Endothelial cell of umbilical vein (primary cell): Measurements from ENCODE around the gene KIFAP3. TPM values are rescaled to one million over a fixed set of nuclear protein-coding genes. Genes with fewer than 3 reads are reported as not detected.
"Not testable (repeated sequence)": the region's sequence is repeated elsewhere in the genome, so short reads cannot be mapped to it uniquely, and the experiment has no call there.

Experiments
- BruUV-seq: library from RNA; stranded (reverse); fragments of 400-500 nt; replicated peaks from 2 replicates; lab custom pipeline; 2021; lab: Mats Ljungman, UMichigan
- CTCF ChIA-PET: fragments of 300-600, 350-600 bp; sonication (Branson Sonifier 250); formaldehyde crosslinking; loops from one replicate; lab custom pipeline; 2021; ENCODE audit warnings: antibody characterized with exemption, inconsistent platforms; lab: Charles Lee
- POLR2A ChIA-PET: fragments of 300-600, 350-600 bp; sonication (Branson Sonifier 250); formaldehyde crosslinking; loops from one replicate; lab custom pipeline; 2021; ENCODE audit warnings: antibody characterized with exemption, inconsistent platforms; lab: Charles Lee
- DNase-seq: peaks from one replicate; pipeline ENCODE4 v3.0.0-alpha.2; 2011; ENCODE audit warnings: low read depth, low spot score
- FAIRE-seq: peaks from 2 replicates; lab custom pipeline; 2011; peaks lifted over from hg19 to GRCh38; lab: Jason Lieb, UNC
- H2AFZ ChIP-seq: 2 replicates; pipeline ENCODE4 v1.6.0; 2012; ENCODE audit warnings: low read depth, low read length, control low read depth, inconsistent platforms
- H3K27ac ChIP-seq: 2 replicates; pipeline ENCODE4 v1.5.1; 2011; ENCODE audit warnings: low read depth, mild to moderate bottlenecking, control low read depth, low read length, moderate library complexity; ENCODE audit not compliant: insufficient read depth
- H3K27me3 ChIP-seq, 2 experiments: 2 replicates each; pipeline versions ENCODE4 v1.6.0 to v1.6.1; 2011; ENCODE audit warnings: low read length in 2 of 2, mixed read lengths in 1 of 2; ENCODE audit not compliant: control insufficient read depth in 2 of 2, insufficient read depth in 2 of 2
- H3K36me3 ChIP-seq, 2 experiments: 2 replicates in 1 of 2; 3 replicates in 1 of 2; pipeline ENCODE4 v1.5.1; 2011; ENCODE audit warnings: low read length in 2 of 2, mild to moderate bottlenecking in 1 of 2, moderate library complexity in 1 of 2; ENCODE audit not compliant: control insufficient read depth in 2 of 2, insufficient read depth in 2 of 2; ENCODE audit errors: extremely low read depth in 1 of 2
- H3K4me1 ChIP-seq: 3 replicates; pipeline ENCODE4 v1.5.1; 2011; ENCODE audit warnings: mild to moderate bottlenecking, low read length; ENCODE audit not compliant: control insufficient read depth, insufficient read depth; ENCODE audit errors: extremely low read depth
- H3K4me2 ChIP-seq: 2 replicates; pipeline ENCODE4 v1.6.1; 2011; ENCODE audit warnings: low read length, control low read depth, mixed read lengths; ENCODE audit not compliant: insufficient read depth
- H3K4me3 ChIP-seq, 3 experiments: fragments of 200-600 bp in 1 of 3; sonication (generic), shearing (Covaris generic) in 1 of 3; replicated peaks in 1 of 3; 2 replicates each; pipeline ENCODE4 v1.5.1; 2011 to 2016; ENCODE audit warnings: control low read depth in 3 of 3, low read length in 3 of 3, mild to moderate bottlenecking in 2 of 3, inconsistent platforms in 1 of 3, low read depth in 1 of 3, moderate library complexity in 1 of 3; ENCODE audit not compliant: insufficient read depth in 1 of 3
- H3K79me2 ChIP-seq: 2 replicates; pipeline ENCODE4 v1.6.0; 2012; ENCODE audit warnings: low read length, inconsistent platforms; ENCODE audit not compliant: control insufficient read depth, insufficient read depth
- H3K9ac ChIP-seq: replicated peaks from 2 replicates; pipeline ENCODE3; 2011; ENCODE audit warnings: low read length, control low read depth; ENCODE audit not compliant: insufficient read depth; ENCODE audit errors: extremely low read depth
- H3K9me1 ChIP-seq: replicated peaks from 3 replicates; pipeline ENCODE4 v1.6.0; 2011; ENCODE audit warnings: mild to moderate bottlenecking, low read length; ENCODE audit not compliant: control insufficient read depth, insufficient read depth; ENCODE audit errors: extremely low read depth
- H3K9me3 ChIP-seq: replicated peaks from 2 replicates; pipeline ENCODE4 v1.5.1; 2012; ENCODE audit warnings: low read length, inconsistent platforms; ENCODE audit not compliant: control insufficient read depth, insufficient read depth
- H4K20me1 ChIP-seq: replicated peaks from 2 replicates; pipeline ENCODE3; 2011; ENCODE audit warnings: mild to moderate bottlenecking, low read length; ENCODE audit not compliant: control insufficient read depth, insufficient read depth; ENCODE audit errors: extremely low read depth
- EZH2 ChIP-seq: IDR thresholded peaks from 2 replicates; pipeline ENCODE4 v1.6.1; 2012; ENCODE audit warnings: borderline replicate concordance, low read depth, mild to moderate bottlenecking, moderate library complexity, low read length, inconsistent platforms; ENCODE audit not compliant: severe bottlenecking
- FOS ChIP-seq: IDR thresholded peaks from 2 replicates; pipeline ENCODE4 v1.6.1; 2011; ENCODE audit warnings: mild to moderate bottlenecking, low read length, moderate library complexity, borderline replicate concordance; ENCODE audit not compliant: insufficient read depth
- GATA2 ChIP-seq: IDR thresholded peaks from 2 replicates; pipeline ENCODE4 v1.7.0; 2011; ENCODE audit warnings: low read depth, mild to moderate bottlenecking, moderate library complexity, mixed read lengths, low read length; ENCODE audit not compliant: insufficient read length, insufficient read depth
- JUN ChIP-seq: IDR thresholded peaks from 2 replicates; pipeline ENCODE4 v1.6.1; 2011; ENCODE audit warnings: borderline replicate concordance, low read depth; ENCODE audit not compliant: insufficient read length, insufficient read depth
- MYC ChIP-seq: IDR thresholded peaks from one replicate; pipeline ENCODE4 v1.6.1; 2011; ENCODE audit warnings: mild to moderate bottlenecking, low read depth, low read length
- POLR2A ChIP-seq: IDR thresholded peaks from 2 replicates; pipeline ENCODE4 v1.6.1; 2012; ENCODE audit warnings: low read depth, mild to moderate bottlenecking, control low read depth, low read length
- POLR2AphosphoS5 ChIP-seq: IDR thresholded peaks from 2 replicates; pipeline ENCODE4 v1.6.1; 2012; ENCODE audit warnings: low read depth, mild to moderate bottlenecking, control low read depth, low read length, moderate library complexity; ENCODE audit not compliant: insufficient read depth
- dilution Hi-C: fragments of 300-500 bp; cut with MboI; formaldehyde crosslinking; loops from one replicate; pipeline ENCODE4 v1.15.0; 2019; ENCODE audit warnings: low sequenced_read_pairs; ENCODE audit not compliant: extremely low pct_ligation_motif_present
- intact Hi-C: fragments of 100-400 bp; cut with micrococcal nuclease; formaldehyde crosslinking; loops from one replicate; pipeline ENCODE4 v1.10.0; 2022
- polyA plus RNA-seq, 4 experiments: library from polyadenylated mRNA; depleted of rRNA in 3 of 4; stranded (reverse) in 3 of 4; unstranded in 1 of 4; fragments of >200 nt; gene quantifications; 2 replicates each; pipeline versions ENCODE4 v1.2.1 to v1.2.3, GENCODE V29; 2011 to 2012; ENCODE audit warnings: missing spikeins in 1 of 4
- total RNA-seq: library from RNA; stranded (reverse); gene quantifications from 2 replicates; pipeline ENCODE4 v1.2.3, GENCODE V29; 2021
- TF ChIP-seq, protein P1 (sequence below): IDR thresholded peaks from 2 replicates; pipeline ENCODE4 v1.6.1; 2011; ENCODE audit not compliant: insufficient read depth, insufficient read length
- TF ChIP-seq, protein P2 (sequence below), 2 donors: IDR thresholded peaks; 1 replicate in 1 of 2; 2 replicates in 1 of 2; pipeline ENCODE4 v1.5.1; 2011; ENCODE audit warnings: low read length in 2 of 2, mild to moderate bottlenecking in 2 of 2, moderate library complexity in 2 of 2, control low read depth in 1 of 2, inconsistent platforms in 1 of 2, low read depth in 1 of 2; ENCODE audit not compliant: insufficient read depth in 1 of 2; ENCODE audit errors: extremely low read depth in 1 of 2

The KIFAP3 gene
- total and polyA plus RNA-seq, 2 donors (not counting 3 experiments of a cell fraction or from before 2014, with no cell fraction given), result 6.4 to 17.5 TPM

DNA sequence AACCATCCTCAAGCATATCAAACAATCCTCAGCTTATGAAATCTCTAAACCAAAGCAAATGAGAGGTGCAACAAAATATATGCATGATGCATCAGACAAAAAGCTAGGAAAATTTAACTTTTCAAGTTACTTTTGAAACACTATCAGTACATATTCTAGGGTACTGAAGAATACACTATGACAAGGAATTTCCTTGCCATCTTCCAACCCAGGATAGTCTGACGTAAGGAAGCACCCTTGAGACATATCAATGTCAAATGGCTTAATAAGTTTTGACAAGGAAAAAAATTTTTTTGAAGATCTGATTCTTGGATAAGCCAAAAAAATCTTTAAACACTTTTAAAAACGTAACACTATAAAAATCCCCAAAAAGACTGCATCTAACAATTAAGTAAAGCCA is 64.9 kb downstream of the KIFAP3 start:
- DNase-seq (no peak), FAIRE-seq (no peak)
- no peaks in the 10 kb centered on the region for H3K27me3 ChIP-seq
- dilution Hi-C loops (no loop called here), intact Hi-C loops (no loop called here)
- ChIA-PET POLR2A (no interaction called here), CTCF (interaction anchor here (1.9 kb wide), 1 partner anchor 920 kb away, joined by 8 read pairs; no protein-coding TSS in a partner anchor)
- H3K9me3 ChIP-seq, result no peaks in the 10 kb centered on the region
- no peak overlapping the region for H3K9ac ChIP-seq
- BruUV-seq, result no TSS peak
- H3K9me1 ChIP-seq, result no peaks in the 10 kb centered on the region
- no peak overlapping the region for H2AFZ ChIP-seq
- no peak overlapping the region for H3K4me3 ChIP-seq
- H3K4me1 ChIP-seq, result no peaks in the 10 kb centered on the region
- H3K27ac ChIP-seq, result no peak overlapping the region
- H3K4me2 ChIP-seq, result no peak overlapping the region
- H3K79me2 ChIP-seq, result no peaks in the 10 kb centered on the region
- no peaks in the 10 kb centered on the region for H3K36me3 ChIP-seq
- no peak for TF ChIP-seq GATA2
- no peak for TF ChIP-seq MYC
- TF ChIP-seq JUN, result no peak
- no peak for TF ChIP-seq FOS
- TF ChIP-seq, protein P1, sequence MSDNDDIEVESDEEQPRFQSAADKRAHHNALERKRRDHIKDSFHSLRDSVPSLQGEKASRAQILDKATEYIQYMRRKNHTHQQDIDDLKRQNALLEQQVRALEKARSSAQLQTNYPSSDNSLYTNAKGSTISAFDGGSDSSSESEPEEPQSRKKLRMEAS, result no peak
- TF ChIP-seq, protein P2, sequence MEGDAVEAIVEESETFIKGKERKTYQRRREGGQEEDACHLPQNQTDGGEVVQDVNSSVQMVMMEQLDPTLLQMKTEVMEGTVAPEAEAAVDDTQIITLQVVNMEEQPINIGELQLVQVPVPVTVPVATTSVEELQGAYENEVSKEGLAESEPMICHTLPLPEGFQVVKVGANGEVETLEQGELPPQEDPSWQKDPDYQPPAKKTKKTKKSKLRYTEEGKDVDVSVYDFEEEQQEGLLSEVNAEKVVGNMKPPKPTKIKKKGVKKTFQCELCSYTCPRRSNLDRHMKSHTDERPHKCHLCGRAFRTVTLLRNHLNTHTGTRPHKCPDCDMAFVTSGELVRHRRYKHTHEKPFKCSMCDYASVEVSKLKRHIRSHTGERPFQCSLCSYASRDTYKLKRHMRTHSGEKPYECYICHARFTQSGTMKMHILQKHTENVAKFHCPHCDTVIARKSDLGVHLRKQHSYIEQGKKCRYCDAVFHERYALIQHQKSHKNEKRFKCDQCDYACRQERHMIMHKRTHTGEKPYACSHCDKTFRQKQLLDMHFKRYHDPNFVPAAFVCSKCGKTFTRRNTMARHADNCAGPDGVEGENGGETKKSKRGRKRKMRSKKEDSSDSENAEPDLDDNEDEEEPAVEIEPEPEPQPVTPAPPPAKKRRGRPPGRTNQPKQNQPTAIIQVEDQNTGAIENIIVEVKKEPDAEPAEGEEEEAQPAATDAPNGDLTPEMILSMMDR (IDR thresholded peaks at IDR 0.05; ENCODE audit: extremely low read depth in 1 of 2, insufficient read depth in 1 of 2, low read depth in 1 of 2, low read length in 2 of 2), result no peak
- no peak for TF ChIP-seq POLR2A
- TF ChIP-seq EZH2, result no peak
- TF ChIP-seq POLR2AphosphoS5, result no peak
- H4K20me1 ChIP-seq, result no peaks in the 10 kb centered on the region

DNA sequence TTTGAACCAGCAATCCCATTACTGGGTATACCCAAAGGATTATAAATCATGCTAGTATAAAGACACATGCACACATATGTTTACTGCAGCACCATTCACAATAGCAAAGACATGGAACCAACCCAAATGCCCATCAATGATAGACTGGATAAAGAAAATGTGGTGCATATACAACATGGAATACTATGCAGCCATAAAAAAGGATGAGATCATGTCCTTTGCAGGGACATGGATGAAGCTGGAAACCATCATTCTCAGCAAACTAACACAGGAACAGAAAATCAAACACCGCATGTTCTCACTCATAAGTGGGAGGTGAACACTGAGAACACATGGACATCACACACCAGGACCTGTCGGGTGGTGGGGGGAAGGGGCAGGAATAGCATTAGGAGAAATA is 65.8 kb downstream of the KIFAP3 start:
- H3K9me1 ChIP-seq, intact Hi-C loops, DNase-seq, H3K4me1 ChIP-seq, dilution Hi-C loops, H2AFZ ChIP-seq, H3K4me3 ChIP-seq, H3K27ac ChIP-seq, H3K4me2 ChIP-seq, POLR2A ChIA-PET, H3K36me3 ChIP-seq, H4K20me1 ChIP-seq, H3K9me3 ChIP-seq, H3K9ac ChIP-seq, BruUV-seq, H3K79me2 ChIP-seq, CTCF ChIA-PET, FAIRE-seq, H3K27me3 ChIP-seq: not testable (repeated sequence)

DNA sequence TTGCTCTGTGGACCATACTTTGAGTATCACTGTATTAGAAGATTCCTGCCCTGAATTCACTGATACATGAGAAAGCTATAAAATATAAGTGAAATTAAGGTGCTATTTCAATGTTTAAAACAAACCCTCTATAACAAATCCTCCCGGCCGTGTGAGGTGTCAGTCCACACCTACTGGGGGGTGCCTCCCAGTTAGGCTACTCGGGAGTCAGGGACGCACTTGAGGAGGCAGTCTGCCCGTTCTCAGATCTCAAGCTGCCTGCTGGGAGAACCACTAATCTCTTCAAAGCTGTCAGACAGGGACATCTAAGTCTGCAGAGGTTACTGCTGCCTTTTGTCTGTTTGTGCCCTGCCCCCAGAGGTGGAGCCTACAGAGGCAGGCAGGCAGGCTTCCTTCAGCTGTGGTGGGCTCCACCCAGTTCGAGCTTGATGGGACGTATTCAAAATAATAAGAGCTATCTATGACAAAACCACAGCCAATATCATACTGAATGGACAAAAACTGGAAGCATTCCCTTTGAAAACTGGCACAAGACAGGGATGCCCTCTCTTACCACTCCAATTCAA is 71.1 kb downstream of the KIFAP3 start:
- CTCF ChIA-PET, FAIRE-seq, H3K9me1 ChIP-seq, H3K9ac ChIP-seq, H4K20me1 ChIP-seq, BruUV-seq, H3K4me3 ChIP-seq, intact Hi-C loops, H3K27ac ChIP-seq, H3K27me3 ChIP-seq, dilution Hi-C loops, POLR2A ChIA-PET, H3K9me3 ChIP-seq, H2AFZ ChIP-seq, DNase-seq, H3K4me1 ChIP-seq, H3K79me2 ChIP-seq, H3K36me3 ChIP-seq, H3K4me2 ChIP-seq: not testable (repeated sequence)
